Gastrocnemius medialis (tissue), 4 donors: ENCODE measurements around the gene TNIP2. TPM values are rescaled to one million over a fixed set of nuclear protein-coding genes. Genes with fewer than 3 reads are reported as not detected.

Source experiments
- ATAC-seq, 2 donors: fragments of 150-250 bp; one replicate each; pipeline ENCODE4 v1.9.1; 2016
- DNase-seq, 2 donors: peaks; one replicate each; pipeline ENCODE4 v3.0.0-alpha.2; 2019
- H3K27ac ChIP-seq, 4 donors: fragments of 200-600 bp; sonication (generic); 1 replicate in 1 of 4; 2 replicates in 3 of 4; pipeline ENCODE4 v1.5.1; 2016 to 2018; ENCODE audit warnings: mild to moderate bottlenecking in 2 of 4, moderate library complexity in 1 of 4
- H3K27me3 ChIP-seq, 3 donors: fragments of 200-600 bp; sonication (generic) in 2 of 3; 1 replicate in 1 of 3; 2 replicates in 2 of 3; pipeline versions ENCODE4 v1.5.1 to v1.6.0; 2016 to 2019; ENCODE audit warnings: mild to moderate bottlenecking in 1 of 3, moderate library complexity in 1 of 3
- H3K36me3 ChIP-seq, 2 donors: fragments of 200-600 bp; sonication (generic) in 1 of 2; one replicate each; pipeline ENCODE4 v1.5.1; 2017 to 2018
- H3K4me1 ChIP-seq, 2 donors: fragments of 200-600 bp; sonication (generic) in 1 of 2; one replicate each; pipeline ENCODE4 v1.5.1; 2016 to 2017; ENCODE audit warnings: mild to moderate bottlenecking in 2 of 2
- H3K4me3 ChIP-seq, 4 donors: fragments of 200-600 bp; sonication (generic) in 3 of 4; 1 replicate in 1 of 4; 2 replicates in 3 of 4; pipeline ENCODE4 v1.5.1; 2016 to 2019; ENCODE audit warnings: mild to moderate bottlenecking in 2 of 4
- H3K9me3 ChIP-seq, 3 donors: fragments of 200-600 bp; sonication (generic) in 2 of 3; 1 replicate in 1 of 3; 2 replicates in 2 of 3; pipeline ENCODE4 v1.5.1; 2016 to 2019
- POLR2A ChIP-seq, 2 donors: fragments of 450-650 bp; IDR thresholded peaks; one replicate each; pipeline ENCODE4 v1.6.1; 2017; ENCODE audit warnings: antibody characterized with exemption in 2 of 2, mild to moderate bottlenecking in 2 of 2, moderate library complexity in 2 of 2
- in situ Hi-C, 4 donors: fragments of 200-750 bp; cut with MboI; loops; one replicate each; pipeline versions ENCODE4 v1.15.0 to v1.8.0; 2017; ENCODE audit warnings: low sequenced_read_pairs in 4 of 4
- intact Hi-C: fragments of 100-400 bp; cut with DNase I; formaldehyde crosslinking; loops from one replicate; pipeline ENCODE4 v1.15.1; 2023; ENCODE audit warnings: low total_unique reads
- total RNA-seq, 4 donors: library from RNA; depleted of rRNA; stranded (reverse); fragments of >200 nt; gene quantifications; one replicate each; pipeline versions ENCODE4 v1.1.0 to v1.2.3, GENCODE V29; 2016
- TF ChIP-seq, protein P1 (sequence below), 5 experiments: fragments of 450-650 bp in 3 of 5; fragments of 200-600 bp in 2 of 5; sonication (generic) in 2 of 5; IDR thresholded peaks in 4 of 5; conservative IDR thresholded peaks in 1 of 5; 1 replicate in 4 of 5; 2 replicates in 1 of 5; pipeline ENCODE4 v1.5.1; 2016 to 2019; ENCODE audit warnings: antibody characterized with exemption in 5 of 5, mild to moderate bottlenecking in 3 of 5, moderate library complexity in 3 of 5

Gene TNIP2
- total RNA-seq, 4 donors from 2014 or later = 36.1 to 81.9 (median 66.5) TPM

DNA sequence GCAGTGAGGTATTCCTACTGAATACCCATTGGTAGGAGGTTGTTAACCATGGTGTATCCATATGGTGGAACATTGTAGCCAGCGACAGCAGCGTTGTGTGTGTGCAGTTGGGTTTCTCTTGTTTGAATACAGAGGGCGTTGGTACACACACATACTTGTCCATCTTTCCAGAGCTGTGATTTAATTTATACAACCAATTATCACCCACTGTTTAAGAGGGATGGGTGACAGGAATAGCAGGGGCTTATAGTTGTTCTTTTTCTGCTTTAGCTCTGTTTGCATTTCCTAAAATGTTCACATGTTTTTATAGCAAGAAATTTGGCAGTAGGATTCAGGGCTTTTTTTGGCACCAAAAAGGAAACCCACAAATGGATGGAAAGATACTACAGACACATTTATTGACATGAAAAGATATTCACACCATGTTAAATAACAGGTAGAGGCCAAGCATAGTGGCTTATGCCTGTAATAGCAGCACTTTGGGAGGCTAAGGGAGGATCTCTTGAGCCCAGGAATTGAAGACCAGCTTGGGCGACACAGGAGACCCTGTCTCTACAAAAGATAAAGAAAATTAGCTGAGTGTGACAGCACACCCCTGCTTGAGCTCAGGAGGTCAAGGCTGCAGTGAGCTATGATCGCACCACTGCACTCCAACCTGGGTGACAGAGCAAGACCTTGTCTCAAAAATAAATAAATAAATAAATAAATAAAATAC lies 60.6 kb downstream of the TNIP2 start:
- intact Hi-C loops = no loop called here
- TF ChIP-seq, protein P1, sequence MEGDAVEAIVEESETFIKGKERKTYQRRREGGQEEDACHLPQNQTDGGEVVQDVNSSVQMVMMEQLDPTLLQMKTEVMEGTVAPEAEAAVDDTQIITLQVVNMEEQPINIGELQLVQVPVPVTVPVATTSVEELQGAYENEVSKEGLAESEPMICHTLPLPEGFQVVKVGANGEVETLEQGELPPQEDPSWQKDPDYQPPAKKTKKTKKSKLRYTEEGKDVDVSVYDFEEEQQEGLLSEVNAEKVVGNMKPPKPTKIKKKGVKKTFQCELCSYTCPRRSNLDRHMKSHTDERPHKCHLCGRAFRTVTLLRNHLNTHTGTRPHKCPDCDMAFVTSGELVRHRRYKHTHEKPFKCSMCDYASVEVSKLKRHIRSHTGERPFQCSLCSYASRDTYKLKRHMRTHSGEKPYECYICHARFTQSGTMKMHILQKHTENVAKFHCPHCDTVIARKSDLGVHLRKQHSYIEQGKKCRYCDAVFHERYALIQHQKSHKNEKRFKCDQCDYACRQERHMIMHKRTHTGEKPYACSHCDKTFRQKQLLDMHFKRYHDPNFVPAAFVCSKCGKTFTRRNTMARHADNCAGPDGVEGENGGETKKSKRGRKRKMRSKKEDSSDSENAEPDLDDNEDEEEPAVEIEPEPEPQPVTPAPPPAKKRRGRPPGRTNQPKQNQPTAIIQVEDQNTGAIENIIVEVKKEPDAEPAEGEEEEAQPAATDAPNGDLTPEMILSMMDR (IDR thresholded peaks at IDR 0.05 in 4 of 5, conservative IDR thresholded peaks at IDR 0.05 in 1 of 5) = no peak
- no peak for TF ChIP-seq POLR2A (IDR thresholded peaks at IDR 0.05)
- in situ Hi-C loops = no loop called here
- no peak for DNase-seq
- no peak overlapping the region for H3K27ac ChIP-seq
- no peaks in the 10 kb centered on the region for H3K4me1 ChIP-seq
- H3K27me3 ChIP-seq = no peaks in the 10 kb centered on the region
- peaks cover 0 to 94% of the 10 kb centered on the region in 2 donors for H3K36me3 ChIP-seq
- H3K9me3 ChIP-seq = no peaks in the 10 kb centered on the region
- no peak overlapping the region for H3K4me3 ChIP-seq
- ATAC-seq = no peak

DNA sequence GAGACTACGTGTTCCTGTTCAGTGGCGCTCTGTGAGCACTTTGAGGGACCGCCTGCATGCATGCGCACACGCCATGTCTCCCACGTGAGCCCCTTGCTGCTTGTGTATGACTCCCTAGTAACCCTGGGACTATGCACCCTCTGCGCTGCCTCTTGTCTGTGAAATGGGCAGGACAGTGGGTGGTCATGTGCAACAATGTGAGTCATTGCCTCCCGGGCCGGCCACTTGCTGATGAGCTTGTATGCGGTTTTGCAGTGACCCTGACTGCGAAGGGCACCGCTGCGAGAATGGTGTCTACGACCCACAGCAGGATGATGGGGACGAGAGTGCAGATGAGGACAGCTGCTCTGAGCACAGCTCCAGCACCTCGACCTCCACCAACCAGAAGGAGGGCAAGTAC lies 61.4 kb downstream of the TNIP2 start:
- no peak for ATAC-seq
- no peaks in the 10 kb centered on the region for H3K9me3 ChIP-seq
- DNase-seq = no peak
- H3K36me3 ChIP-seq = peaks cover 0 to 91% of the 10 kb centered on the region in 2 donors
- in situ Hi-C loops = no loop called here
- H3K27ac ChIP-seq = no peak overlapping the region
- no peaks in the 10 kb centered on the region for H3K27me3 ChIP-seq
- intact Hi-C loops = no loop called here
- no peak overlapping the region for H3K4me3 ChIP-seq
- no peak for TF ChIP-seq POLR2A (IDR thresholded peaks at IDR 0.05)
- TF ChIP-seq, protein P1 (IDR thresholded peaks at IDR 0.05 in 4 of 5, conservative IDR thresholded peaks at IDR 0.05 in 1 of 5) = no peak
- H3K4me1 ChIP-seq = no peaks in the 10 kb centered on the region

DNA sequence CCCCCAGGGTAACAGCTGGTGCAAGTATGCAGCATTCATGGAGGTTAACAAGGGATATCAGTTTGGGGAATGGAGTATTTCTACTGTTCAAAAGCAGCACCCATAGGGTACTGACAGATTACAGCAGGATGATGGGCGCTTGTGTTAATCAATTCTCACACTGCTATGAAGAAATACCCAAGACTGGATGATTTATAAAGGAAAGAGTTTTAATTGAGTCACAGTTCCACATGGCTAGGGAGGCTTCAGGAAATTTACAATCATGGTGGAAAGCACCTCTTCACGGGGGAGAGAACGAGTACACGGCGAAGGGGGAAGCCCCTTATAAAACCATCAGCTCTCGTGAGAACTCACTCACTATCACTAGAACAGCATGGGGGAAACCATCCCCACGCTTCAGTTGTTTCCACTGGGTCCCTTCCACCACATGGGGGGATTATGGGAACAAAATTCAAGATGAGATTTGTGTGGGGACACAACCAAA lies 64.1 kb downstream of the TNIP2 start:
- intact Hi-C loops = no loop called here

More for the DNA sequence above, 64.1 kb downstream of the TNIP2 start:
- Histone ChIP-seq H3K27ac (no peak overlapping the region), H3K36me3 (peaks cover 0 to 77% of the 10 kb centered on the region in 2 donors), H3K9me3 (no peaks in the 10 kb centered on the region), H3K4me1 (no peaks in the 10 kb centered on the region), H3K27me3 (no peaks in the 10 kb centered on the region), H3K4me3 (no peak overlapping the region)
- DNase-seq (no peak), ATAC-seq (no peak)
- in situ Hi-C loops = no loop called here
- no peak for TF ChIP-seq POLR2A (IDR thresholded peaks at IDR 0.05)
- TF ChIP-seq, protein P1 (IDR thresholded peaks at IDR 0.05 in 4 of 5, conservative IDR thresholded peaks at IDR 0.05 in 1 of 5) = no peak

Other genes with a start within 250 kb of the TNIP2 start
- gene FAM193A, start 219.7 kb downstream of the TNIP2 start, total RNA-seq = 10 to 100 TPM; 16.7 to 18.9 (median 18.0) TPM
- gene SH3BP2, start 36.7 kb upstream of the TNIP2 start, total RNA-seq = 10 to 100 TPM in 3 of 4 donors, 1 to 10 TPM in 1; 4.8 to 21.5 (median 12.0) TPM
- gene ADD1, start 87.5 kb upstream of the TNIP2 start, total RNA-seq = 100 to 1,000 TPM; 144 to 255 (median 178) TPM
- gene NOP14, start 207.1 kb upstream of the TNIP2 start, total RNA-seq = 10 to 100 TPM; 16.6 to 46.2 (median 36.2) TPM
- gene GRK4, start 207.2 kb upstream of the TNIP2 start, total RNA-seq = 1 to 10 TPM; 2.8 to 5.8 (median 3.7) TPM